Astrocyte (in vitro differentiated cells and primary cell): ENCODE results near the gene HOXA1.

Experiments
- EZH2 ChIP-seq: IDR thresholded peaks from 2 replicates; pipeline ENCODE4 v1.6.1; 2012; ENCODE audit warnings: mild to moderate bottlenecking, low read length, inconsistent platforms; ENCODE audit not compliant: insufficient read depth
- TF ChIP-seq, protein P1 (sequence below): IDR thresholded peaks from 2 replicates; pipeline ENCODE4 v1.5.1; 2011; ENCODE audit warnings: low read depth, mild to moderate bottlenecking, inconsistent platforms, low read length, moderate library complexity; ENCODE audit not compliant: insufficient read depth

DNA sequence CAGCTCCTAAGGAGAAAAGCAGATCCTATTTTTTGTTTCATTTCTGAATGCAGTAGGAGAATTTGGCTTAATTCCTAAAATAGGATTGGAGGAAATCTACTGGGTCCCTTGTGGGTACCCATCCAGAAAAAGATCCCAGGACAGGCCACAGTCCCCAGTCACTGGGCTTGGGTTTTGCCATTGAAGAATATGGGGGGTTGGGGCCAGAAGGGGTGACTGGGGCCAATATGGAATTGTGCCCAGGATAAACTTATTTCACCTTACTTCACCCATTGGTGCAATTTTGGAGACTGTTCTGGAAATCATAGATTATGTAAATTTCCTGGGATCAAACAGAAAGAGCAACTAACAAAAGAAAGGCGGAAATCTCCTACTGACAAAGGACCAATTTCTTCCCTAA lies 42.7 kb upstream of the HOXA1 start:
- TF ChIP-seq, protein P1, sequence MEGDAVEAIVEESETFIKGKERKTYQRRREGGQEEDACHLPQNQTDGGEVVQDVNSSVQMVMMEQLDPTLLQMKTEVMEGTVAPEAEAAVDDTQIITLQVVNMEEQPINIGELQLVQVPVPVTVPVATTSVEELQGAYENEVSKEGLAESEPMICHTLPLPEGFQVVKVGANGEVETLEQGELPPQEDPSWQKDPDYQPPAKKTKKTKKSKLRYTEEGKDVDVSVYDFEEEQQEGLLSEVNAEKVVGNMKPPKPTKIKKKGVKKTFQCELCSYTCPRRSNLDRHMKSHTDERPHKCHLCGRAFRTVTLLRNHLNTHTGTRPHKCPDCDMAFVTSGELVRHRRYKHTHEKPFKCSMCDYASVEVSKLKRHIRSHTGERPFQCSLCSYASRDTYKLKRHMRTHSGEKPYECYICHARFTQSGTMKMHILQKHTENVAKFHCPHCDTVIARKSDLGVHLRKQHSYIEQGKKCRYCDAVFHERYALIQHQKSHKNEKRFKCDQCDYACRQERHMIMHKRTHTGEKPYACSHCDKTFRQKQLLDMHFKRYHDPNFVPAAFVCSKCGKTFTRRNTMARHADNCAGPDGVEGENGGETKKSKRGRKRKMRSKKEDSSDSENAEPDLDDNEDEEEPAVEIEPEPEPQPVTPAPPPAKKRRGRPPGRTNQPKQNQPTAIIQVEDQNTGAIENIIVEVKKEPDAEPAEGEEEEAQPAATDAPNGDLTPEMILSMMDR = no peak
- no peak for TF ChIP-seq EZH2
